HG03457 (cell line): ENCODE results near the gene RNF213.
"Not testable (repeated sequence)": the region's sequence is repeated elsewhere in the genome, so short reads cannot be mapped to it uniquely, and the experiment has no call there.

Experiments used
- ATAC-seq: cut with Tn5 transposase; IDR thresholded peaks from one replicate; pipeline ENCODE4 v1.9.1; 2021; ENCODE audit warnings: moderate number of reproducible peaks; ENCODE audit not compliant: unreplicated experiment

Gene RNF213

DNA sequence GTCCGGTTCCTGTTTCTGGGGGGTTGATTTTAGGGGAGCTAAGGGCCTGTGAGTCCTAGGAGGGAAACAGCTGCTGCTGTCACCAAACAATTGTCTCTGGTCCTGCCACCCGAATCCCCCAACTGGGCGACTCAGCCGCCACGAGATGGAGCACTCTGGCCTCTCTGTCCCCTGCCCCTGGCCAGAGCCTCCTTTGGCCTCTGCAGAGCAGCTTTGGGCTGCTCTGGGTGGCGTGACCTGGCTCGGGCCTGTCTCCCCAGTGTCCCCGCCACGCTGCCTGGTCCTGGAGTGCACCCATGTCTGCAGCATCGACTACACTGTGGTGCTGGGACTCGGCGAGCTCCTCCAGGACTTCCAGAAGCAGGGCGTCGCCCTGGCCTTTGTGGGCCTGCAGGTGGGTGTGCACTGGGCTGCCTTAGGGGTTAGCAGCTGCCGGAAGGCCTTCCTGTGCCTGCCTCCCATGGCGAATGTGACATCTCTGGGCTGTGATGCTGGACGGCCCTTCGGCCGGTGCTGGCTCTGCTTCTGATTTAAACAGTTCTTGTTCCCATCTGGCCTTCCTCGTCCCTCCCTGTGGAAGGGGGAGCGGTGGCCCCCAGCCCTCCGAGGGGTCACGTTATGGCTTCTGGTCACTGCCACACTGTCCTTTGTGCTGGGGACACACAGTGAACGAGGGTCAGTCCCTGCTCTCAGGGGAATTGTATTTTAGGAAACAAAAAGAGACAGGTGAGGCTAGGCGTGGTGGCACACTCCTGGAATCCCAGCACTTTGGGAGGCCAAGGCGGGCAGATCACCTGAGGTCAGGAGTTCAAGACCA lies 11.6 kb upstream of the RNF213 start:
- no peak for ATAC-seq

DNA sequence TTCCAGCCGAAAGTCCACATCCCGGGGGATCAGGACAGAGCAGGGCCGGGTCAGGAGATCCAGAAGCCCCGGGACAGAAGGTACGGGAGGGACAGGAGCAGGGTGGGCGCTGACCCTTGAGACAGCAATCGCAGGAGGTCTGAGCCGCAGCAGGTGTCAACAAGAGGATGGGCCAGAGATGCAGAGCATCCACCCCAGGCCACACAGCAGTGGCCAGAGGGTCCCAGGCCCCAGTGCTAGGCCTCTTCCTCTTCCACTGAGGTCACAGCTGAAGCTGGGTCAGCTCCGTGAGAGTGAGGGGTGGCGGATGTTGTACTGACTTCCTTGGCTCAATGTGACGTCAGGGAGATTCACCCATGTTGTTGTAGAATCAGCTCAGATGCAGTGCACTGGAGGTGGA lies 8.7 kb upstream of the RNF213 start:
- ATAC-seq, result no peak

DNA sequence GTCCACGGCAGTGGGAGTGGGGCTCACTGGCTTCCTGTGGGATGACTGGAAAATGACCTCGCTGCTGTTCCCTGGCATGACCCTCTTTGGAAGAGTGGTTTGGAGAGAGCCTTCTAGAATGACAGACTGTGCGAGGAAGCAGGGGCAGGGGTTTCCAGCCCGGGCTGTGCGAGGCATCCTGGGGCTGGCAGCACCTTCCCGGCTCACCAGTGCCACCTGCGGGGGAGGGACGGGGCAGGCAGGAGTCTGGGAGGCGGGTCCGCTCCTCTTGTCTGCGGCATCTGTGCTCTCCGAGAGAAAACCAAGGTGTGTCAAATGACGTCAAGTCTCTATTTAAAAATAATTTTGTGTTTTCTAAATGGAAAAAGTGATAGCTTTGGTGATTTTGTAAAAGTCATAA lies 7.8 kb upstream of the RNF213 start:
- no peak for ATAC-seq

DNA sequence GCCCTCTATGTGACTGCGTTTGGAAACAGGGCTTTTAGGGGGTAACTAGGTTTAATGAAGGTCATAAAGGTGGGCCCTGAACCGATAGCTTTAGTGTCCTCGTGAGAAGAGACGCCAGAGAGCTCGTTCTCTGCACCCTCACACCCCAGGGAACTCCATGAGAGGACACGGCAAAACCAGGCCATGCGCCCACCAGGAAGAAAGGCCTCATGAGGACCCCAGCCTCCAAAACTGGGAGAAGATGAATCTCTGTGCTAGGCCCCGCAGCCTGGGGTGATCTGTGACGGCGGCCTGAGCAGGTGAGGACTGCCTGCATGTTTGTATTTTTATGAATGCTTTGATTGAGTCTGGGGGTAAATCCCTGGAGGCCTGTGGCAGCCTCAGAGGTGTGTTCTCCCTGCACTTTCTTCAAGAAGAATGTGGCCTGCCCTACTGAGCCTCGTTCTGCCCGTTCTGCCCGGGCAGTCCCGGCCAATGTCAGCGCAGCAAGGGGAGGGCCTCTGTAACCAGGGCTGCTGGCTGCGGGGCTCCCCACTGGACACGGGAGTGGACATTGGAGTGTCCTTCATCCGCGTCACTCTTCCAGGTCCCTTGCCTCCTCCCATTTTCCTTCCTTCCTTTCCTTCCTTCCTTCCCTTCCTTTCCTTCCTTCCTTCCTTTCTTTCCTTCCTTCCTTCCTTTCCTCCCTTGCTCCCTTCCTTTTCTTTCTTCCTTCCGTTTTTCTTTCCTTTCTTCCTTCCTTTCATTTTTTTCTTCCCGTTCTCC lies 6.8 kb upstream of the RNF213 start:
- no peak for ATAC-seq

DNA sequence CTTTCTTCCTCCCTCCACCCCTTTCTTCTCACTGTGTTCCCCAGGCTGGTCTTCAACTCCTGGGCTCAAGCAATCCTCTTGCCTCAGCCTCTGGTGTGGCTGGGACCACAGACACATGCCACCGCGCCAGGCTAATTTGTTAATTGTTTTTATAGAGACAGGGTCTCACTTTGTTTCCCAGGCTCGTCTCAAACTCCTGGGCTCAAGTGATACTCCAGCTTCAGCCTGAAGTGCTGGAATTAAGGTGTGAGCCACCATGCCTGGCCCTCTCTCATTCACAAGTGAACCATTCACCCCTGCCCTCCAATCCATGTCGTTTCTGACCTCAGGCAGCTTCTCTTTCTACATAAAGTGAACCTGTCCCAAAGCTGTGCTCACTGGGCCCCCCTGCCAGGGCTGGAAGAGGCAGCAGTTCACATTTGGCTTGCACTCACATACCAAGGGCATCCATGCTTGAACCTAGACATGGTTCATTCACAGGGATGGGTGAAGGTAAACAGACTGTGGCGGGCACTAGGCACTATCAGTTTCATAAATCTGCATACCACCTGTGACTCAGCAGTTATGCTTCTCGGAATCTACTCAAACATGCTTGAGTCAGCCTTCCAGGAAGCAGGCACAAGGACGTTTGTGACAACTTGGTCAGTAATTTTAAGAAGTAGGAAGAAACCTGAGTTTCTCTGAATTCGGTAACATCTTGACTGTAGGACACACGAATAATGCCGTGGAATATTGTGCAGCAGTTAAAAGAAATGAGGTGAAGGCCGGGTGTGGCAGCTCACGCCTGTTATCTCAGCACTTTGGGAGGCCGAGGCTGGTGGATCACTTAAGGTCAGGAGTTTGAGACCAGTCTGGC lies 6.0 kb upstream of the RNF213 start:
- peak; percentile 49 for ATAC-seq

DNA sequence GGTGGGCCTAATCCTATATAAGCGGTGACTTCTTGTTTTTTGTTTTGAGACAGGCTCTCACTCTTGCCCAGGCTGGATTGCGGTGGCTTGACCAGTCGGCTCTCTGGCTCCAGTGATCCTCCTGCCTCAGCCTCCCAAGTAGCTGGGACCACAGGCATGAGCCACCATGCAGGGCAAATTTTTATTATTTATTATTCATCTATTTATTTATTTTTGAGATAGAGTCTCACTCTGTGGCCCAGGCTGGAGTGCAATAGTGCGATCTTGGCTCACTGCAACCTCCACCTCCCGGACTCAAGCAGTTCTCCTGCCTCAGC lies 4.7 kb upstream of the RNF213 start:
- ATAC-seq, result no peak

DNA sequence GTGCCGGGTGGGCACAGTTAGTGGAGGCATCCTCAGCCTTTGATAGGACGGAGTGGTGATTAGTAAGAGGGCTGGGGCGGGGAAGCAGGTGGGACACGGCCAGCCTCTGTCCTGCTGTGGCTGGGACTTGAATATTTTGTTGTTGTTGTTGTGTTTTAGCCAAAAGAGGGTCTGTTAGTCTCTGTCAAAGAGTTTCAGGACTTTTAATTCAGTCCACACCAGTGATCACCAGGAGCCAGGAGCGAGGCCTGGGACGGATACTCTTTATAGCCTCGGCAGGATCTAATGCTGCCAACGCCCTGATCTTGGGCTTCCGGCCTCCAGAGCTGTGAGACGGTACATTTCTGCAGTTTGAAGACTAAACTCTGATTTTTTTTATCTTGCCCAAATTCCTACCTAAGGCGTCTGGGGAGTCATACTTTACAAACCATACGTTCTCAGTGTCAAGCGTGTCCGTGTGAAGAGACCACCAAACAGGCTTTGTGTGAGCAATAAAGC lies 2.9 kb upstream of the RNF213 start:
- ATAC-seq, result no peak

DNA sequence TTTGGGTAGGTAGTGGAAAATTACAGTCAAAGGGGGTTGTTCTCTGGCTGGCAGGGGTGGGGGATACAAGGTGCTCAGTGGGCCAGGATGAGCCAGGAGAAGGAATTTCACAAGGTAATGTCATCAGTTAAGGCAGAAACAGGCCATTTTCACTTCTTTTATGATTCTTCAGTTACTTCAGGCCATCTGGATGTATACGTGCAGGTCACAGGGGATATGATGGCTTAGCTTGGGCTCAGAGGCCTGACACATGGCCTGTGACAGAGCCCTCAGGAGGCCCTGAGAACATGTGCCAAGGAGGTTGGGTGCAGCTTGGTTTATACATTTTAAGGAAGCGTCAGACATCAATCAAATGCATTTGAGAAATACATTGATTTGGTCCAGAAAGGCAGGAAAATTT lies 2.4 kb upstream of the RNF213 start:
- ATAC-seq, result not testable (repeated sequence)

DNA sequence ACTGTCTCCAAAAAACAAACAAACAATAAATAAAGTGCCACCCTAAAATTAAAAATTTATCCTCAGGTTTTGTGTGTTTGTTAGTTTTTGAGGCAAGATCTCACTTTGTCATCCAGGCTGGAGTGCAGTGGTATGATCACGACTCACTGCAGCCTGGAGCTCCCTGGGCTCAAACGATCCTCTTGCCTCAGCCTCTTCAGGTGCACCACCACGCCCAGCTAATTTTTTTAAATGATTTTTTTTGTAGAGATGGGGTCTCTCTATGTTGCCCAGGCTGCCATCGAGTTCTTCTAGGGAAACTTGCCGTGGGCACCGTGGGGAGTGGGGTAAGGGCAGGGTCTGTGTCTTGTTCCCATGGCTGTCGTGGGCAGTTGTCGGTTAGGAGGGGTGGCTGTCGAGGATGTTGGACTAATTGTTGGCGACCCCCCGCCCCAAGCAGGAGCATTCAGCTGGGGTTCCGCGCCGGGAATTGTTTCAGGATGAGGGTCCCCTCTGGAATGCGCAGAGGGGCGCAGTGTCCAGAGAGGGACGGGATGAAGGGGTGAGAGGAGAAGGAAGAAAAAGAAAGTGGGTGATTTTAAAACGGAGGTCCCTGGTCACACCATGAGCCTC lies 1.1 kb upstream of the RNF213 start:
- no peak for ATAC-seq

DNA sequence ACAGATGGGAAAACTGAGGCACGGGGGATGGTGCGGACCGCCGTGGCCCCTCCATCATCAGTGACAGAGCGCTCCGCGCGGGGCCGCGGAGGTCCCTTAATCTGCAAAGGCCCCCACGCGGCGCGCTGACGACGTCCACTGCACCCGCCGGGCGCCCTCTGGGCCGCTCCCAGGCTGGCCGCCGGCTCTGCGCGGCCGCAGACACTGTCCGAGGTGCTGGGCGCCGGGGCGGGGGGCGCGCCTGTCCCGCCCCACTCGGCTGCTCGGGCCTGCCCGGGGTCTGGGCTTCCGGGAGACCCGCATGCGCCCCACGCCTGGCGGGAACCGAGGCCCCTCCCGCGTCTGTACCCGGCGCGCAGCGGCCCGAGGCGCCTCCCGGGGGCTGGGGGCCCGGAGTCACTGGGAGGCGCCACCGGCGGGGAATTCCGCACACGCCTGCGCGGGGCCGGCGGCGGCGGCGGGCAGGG lies 550 bp upstream of the RNF213 start:
- ATAC-seq, result no peak

DNA sequence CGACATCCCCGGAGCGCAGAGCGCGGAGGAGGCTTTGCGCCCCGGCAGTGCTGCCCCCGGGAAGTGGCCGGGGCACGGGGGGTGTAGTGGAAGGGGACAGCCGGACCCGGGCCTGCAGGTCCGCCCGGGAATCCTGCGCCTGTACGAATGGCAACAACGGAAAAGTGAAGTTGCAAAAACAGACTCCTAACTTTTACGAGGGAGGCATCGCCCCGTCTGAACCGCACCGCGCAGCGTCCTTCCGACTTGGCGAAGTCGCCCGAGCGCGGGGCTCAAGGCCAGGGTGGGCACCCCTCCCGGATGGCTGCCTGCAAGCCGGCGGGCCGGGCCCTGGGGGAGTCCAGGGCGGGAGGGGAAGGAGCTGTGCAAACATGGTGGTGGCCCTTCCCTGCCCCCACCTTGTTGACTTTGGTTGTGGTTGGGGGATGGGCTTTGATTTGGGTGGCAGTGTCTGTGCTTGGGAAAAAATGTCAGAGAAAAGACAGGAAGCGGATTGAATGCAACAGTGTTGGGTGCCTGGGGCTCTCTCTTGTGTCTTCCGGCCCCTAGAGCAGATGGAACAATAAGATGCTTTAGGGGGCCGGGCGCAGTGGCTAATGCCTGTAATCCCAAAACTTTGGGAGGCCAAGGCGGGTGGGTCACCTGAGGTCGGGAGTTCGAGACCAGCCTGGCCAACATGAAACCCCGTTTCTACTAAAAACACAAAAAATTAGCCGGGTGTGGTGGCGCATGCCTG lies 675 bp downstream of the RNF213 start:
- ATAC-seq, result no peak

DNA sequence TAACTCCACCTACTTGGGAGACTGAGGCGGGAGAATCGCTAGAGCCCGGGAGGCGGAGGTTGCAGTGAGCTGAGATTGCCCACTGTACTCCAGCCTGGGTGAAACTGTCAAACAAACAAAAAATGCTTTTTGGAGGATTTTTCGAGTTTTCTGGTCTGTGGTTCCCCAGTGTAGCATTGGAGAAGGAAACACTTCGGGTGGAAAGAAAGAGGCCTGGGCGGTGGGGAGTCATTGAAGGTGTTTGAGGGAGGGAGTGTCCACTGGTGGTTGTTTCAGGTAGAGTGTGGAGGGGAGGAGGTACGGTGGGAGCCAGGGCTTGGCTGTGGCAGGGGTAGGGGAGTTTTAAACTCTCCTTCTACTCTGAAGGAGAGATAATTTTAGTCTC lies 1.2 kb downstream of the RNF213 start:
- no peak for ATAC-seq

DNA sequence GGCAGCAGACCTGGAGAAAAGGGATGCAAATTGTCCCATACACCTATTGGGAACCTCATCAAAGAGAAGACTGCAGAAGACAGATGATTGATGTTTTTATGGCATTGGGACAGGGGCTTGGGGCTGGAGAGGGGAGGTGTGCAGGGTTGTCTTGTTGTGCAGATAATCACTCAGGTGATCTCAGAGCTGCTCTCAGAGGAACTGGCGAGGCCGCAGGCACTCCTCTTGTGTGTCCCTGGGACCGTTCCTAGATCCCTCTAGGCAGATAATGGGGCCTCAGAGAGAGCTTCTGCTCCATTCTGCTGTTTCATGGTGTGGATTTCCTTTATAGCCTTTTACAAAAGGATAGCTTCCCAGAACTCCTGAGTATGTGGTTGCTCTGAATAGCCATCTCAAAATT lies 1.6 kb downstream of the RNF213 start:
- no peak for ATAC-seq

DNA sequence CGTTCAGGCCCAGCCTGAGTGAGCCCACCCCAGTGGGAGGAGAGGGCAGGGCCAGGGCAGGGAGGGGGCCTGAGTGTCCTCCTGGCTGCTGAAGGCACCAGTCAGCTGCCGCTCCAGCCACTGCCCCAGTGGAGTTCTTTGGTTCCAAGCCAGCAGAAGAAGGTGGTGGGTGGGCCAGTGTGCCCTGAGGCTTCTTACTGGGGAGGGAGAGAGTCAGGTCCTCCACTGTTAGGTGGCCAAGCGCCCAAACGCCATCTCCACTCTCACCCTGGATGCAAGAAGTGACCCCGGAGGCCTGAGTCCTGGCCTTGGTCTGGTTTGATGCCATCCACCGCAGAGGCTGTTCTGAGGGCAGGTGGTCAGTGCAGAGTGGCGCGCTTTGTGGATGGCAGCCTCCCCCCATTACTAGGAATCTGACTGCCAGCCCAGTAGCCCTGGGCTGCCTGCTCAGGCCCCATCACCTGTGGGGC lies 2.2 kb downstream of the RNF213 start:
- no peak for ATAC-seq

DNA sequence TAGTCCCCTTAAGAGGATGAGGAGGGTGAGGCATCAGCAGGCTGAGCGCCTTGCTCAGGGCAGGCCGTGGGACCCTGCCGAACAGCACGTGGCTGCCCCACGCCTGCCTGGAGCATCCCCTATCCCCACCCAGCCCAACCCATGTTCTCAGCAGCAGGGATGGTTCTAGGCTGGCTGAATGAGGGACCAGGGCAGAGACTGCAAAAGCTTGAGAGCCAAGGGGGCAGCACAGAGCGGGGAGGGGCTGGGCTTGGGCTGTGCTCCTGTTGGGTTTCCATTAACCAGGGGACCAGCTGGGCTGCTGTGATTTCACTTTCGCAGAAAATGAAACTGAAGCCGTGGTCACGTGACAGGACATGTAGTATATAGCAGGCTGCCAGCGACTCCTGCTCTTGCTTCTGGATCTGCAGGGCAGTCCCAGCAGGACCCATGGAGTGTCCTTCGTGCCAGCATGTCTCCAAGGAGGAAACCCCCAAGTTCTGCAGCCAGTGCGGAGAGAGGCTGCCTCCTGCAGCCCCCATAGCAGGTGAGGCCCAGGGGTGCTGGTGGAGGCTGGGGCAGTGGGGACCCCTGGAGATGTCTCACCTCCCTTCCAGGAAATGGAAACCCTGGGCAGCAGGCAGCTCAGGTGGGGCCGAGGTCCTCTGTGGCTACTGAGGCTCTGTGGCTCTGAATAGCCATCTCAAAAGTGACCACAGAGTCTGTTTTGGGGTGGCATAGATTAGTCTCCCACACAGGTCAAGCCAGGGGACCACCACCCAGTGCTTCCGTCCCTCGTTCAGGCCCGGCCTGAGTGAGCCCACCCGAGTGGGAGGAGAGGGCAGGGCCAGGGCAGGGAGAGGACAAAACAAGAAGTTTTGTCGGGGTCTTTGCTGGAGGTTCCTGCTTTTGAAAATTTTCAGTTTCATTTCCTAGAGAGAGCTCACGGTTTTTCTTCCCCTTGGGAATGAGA lies 2.9 kb downstream of the RNF213 start:
- ATAC-seq, result peak; percentile 34

DNA sequence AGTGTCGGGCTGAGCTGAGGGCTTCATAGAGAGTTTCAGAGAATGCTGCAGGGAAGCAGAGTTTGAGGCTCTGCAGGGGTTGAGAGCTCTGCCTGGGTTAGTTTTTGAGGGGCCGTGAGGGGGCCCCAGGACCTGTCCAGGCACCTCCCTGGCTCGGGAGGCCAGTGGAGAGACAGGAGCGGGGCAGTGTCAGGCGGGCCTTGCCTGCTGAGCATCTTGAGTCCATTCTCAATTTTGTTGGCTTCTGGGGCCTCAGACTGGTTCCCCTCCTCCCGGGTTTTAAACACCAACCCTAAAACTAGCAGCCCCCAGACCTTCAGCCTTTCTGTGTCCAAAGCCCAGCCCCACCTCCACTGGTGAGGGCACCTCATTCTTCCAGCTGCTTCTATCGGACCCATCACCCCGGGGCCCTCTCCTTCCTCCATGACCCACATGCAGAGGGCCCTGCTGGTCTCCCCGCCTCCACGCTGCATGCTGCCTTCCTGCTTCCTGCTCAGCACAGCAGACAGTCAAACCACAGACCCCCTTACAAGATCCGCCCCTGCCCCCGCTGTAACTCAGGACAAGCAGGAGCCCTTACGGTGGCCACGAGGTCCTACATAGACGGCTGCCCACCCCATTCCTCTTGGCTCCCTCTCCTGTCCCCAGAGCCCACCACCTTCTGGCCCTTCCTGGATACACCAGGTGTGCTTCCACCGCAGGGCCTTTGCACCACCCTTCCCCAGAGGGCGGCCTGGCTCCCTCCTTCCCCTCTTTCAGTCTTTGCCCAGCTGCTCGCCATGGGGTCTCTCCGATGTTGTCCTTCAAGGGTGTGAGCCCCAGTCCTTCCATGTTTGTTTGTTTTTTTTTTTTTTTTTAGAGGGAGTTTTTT lies 3.8 kb downstream of the RNF213 start:
- ATAC-seq, result no peak

DNA sequence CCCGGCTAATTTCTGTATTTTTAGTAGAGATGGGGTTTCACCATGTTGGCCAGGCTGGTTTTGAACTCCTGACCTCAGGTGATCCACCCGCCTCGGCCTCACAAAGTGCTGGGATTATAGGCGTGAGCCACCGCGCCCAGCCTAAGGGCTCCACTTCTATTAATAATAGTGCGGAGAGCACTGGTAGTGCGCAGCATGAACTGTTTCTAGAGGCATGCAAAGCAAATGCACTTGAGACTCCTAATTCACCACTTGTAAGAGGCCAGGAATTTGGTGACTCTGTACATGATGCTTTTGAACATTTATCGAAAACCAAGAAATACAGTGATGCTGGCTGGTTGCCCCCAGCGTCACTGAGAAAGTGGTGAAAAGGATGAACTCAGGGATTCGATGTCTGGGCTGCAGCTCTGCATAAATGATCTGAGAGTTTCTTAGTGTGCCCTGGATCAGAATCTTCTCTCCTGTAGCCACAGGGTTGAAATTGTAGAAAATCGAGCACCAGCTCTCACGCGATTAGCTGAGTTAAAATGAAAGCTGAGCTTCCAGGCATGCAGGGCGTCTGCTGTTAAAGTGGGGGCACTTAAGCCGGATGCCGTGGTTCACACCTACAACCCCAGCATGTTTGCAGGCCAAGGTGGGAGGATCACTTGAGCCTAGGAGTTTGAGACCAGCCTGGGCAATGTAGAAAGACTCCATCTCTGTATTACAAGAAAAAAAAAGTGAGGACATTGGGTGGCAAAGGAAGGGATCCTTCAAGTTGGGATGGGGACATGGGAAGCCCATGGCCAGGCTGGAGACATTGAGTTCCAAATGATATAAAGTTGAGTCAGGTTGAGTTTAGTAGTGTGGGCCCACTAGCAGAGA lies 4.8 kb downstream of the RNF213 start:
- ATAC-seq, result no peak
